Measurements from ENCODE around the gene MLLT3.
A peak's percentile ranks its signal among the peaks of the same experiment; 100 is the strongest.
"Not testable (repeated sequence)": the region's sequence is repeated elsewhere in the genome, so short reads cannot be mapped to it uniquely, and the experiment has no call there.

Gene MLLT3

GRCh38 chr9:20622330-20623020 is at the start of gene MLLT3:
Gene MLLT3 (minus strand): TSS chr9:20622499.
- peak; percentile 91 for DNase-seq (ENCODE audit: low spot score)

- no peak for DNase-seq (ENCODE audit: low spot score)
Measured at GRCh38 chr9:20671635-20672034, 49.3 kb upstream of the MLLT3 start.

GRCh38 chr9:20670395-20670794 is 48.1 kb upstream of the MLLT3 start:
- no peak for DNase-seq (ENCODE audit: low spot score)

GRCh38 chr9:20664501-20664900 is 42.2 kb upstream of the MLLT3 start:
- DNase-seq (ENCODE audit: low spot score), result no peak

- DNase-seq (ENCODE audit: low spot score), result no peak
Measured at GRCh38 chr9:20663133-20663532, 40.8 kb upstream of the MLLT3 start.

GRCh38 chr9:20662156-20662555 is 39.9 kb upstream of the MLLT3 start:
- DNase-seq (ENCODE audit: low spot score), result no peak

- no peak for DNase-seq (ENCODE audit: low spot score)
Measured at GRCh38 chr9:20659474-20659967, 37.2 kb upstream of the MLLT3 start.

- DNase-seq (ENCODE audit: low spot score), result peak; percentile 29
Measured at GRCh38 chr9:20658677-20659473, 36.6 kb upstream of the MLLT3 start.

- not testable (repeated sequence) for DNase-seq (ENCODE audit: low spot score)
Measured at GRCh38 chr9:20658246-20658667, 36.0 kb upstream of the MLLT3 start.

GRCh38 chr9:20651939-20652338 is 29.6 kb upstream of the MLLT3 start:
- no peak for DNase-seq (ENCODE audit: low spot score)

- no peak for DNase-seq (ENCODE audit: low spot score)
Measured at GRCh38 chr9:20650750-20651299, 28.5 kb upstream of the MLLT3 start.

- DNase-seq (ENCODE audit: low spot score), result no peak
Measured at GRCh38 chr9:20650313-20650712, 28.0 kb upstream of the MLLT3 start.

- no peak for DNase-seq (ENCODE audit: low spot score)
Measured at GRCh38 chr9:20649381-20649780, 27.1 kb upstream of the MLLT3 start.

GRCh38 chr9:20646656-20647055 is 24.4 kb upstream of the MLLT3 start:
- DNase-seq (ENCODE audit: low spot score), result no peak

GRCh38 chr9:20643660-20644059 is 21.4 kb upstream of the MLLT3 start:
- DNase-seq (ENCODE audit: low spot score), result no peak

GRCh38 chr9:20642045-20642444 is 19.7 kb upstream of the MLLT3 start:
- no peak for DNase-seq (ENCODE audit: low spot score)

GRCh38 chr9:20640331-20641187 is 18.3 kb upstream of the MLLT3 start:
- peak; percentile 65 for DNase-seq (ENCODE audit: low spot score)

- no peak for DNase-seq (ENCODE audit: low spot score)
Measured at GRCh38 chr9:20636888-20637440, 14.7 kb upstream of the MLLT3 start.

- DNase-seq (ENCODE audit: low spot score), result no peak
Measured at GRCh38 chr9:20634895-20635294, 12.6 kb upstream of the MLLT3 start.

GRCh38 chr9:20632705-20633104 is 10.4 kb upstream of the MLLT3 start:
- no peak for DNase-seq (ENCODE audit: low spot score)

GRCh38 chr9:20630241-20630943 is 8.1 kb upstream of the MLLT3 start:
- no peak for DNase-seq (ENCODE audit: low spot score)
